Common myeloid progenitor, CD34-positive (primary cell): Measurements from ENCODE around the gene HSBP1L1.
"Not testable (repeated sequence)": the region's sequence is repeated elsewhere in the genome, so short reads cannot be mapped to it uniquely, and the experiment has no call there.

Experiments
- CTCF ChIA-PET: fragments of 350-600 bp; sonication (Branson Sonifier 250); formaldehyde crosslinking; loops from one replicate; lab custom pipeline; 2021; ENCODE audit warnings: antibody characterized with exemption; lab: Charles Lee
- POLR2A ChIA-PET: fragments of 350-600 bp; sonication (Branson Sonifier 250); formaldehyde crosslinking; loops from one replicate; lab custom pipeline; 2021; ENCODE audit warnings: antibody characterized with exemption; lab: Charles Lee
- DNase-seq, 3 donors: peaks; one replicate each; pipeline versions ENCODE4 v3.0.0 to v3.0.0-alpha.2; 2013
- H3K27ac ChIP-seq, 2 experiments: 1 replicate in 1 of 2; 2 replicates in 1 of 2; pipeline ENCODE4 v1.7.0; 2013; ENCODE audit warnings: inconsistent platforms in 2 of 2, low read length in 2 of 2, mild to moderate bottlenecking in 2 of 2, low read depth in 1 of 2, moderate library complexity in 1 of 2; ENCODE audit not compliant: severe bottlenecking in 2 of 2, insufficient read depth in 1 of 2, poor library complexity in 1 of 2
- H3K27me3 ChIP-seq, 5 experiments: replicated peaks in 2 of 5; 1 replicate in 3 of 5; 2 replicates in 2 of 5; pipeline versions ENCODE4 v1.6.1 to v1.7.0; 2013; ENCODE audit warnings: low read length in 4 of 5, mild to moderate bottlenecking in 2 of 5, moderate library complexity in 2 of 5, inconsistent platforms in 1 of 5; ENCODE audit not compliant: insufficient read depth in 5 of 5, control insufficient read depth in 4 of 5
- H3K36me3 ChIP-seq, 4 experiments: 1 replicate in 2 of 4; 2 replicates in 2 of 4; pipeline versions ENCODE4 v1.6.1 to v1.7.0; 2013; ENCODE audit warnings: low read length in 3 of 4, control low read depth in 1 of 4, mild to moderate bottlenecking in 1 of 4; ENCODE audit not compliant: control insufficient read depth in 4 of 4, insufficient read depth in 4 of 4
- H3K4me1 ChIP-seq, 4 experiments: 1 replicate in 3 of 4; 2 replicates in 1 of 4; pipeline versions ENCODE4 v1.6.1 to v1.7.1; 2013; ENCODE audit warnings: low read length in 3 of 4, mild to moderate bottlenecking in 3 of 4, control low read depth in 1 of 4, inconsistent platforms in 1 of 4, moderate library complexity in 1 of 4; ENCODE audit not compliant: control insufficient read depth in 4 of 4, insufficient read depth in 4 of 4; ENCODE audit errors: control extremely low read depth in 1 of 4
- H3K4me3 ChIP-seq, 7 experiments: 1 replicate in 4 of 7; 2 replicates in 3 of 7; pipeline versions ENCODE4 v1.5.1 to v1.7.0; 2013; ENCODE audit warnings: mild to moderate bottlenecking in 7 of 7, low read length in 6 of 7, moderate library complexity in 6 of 7, inconsistent platforms in 2 of 7, low read depth in 2 of 7, control low read depth in 1 of 7; ENCODE audit not compliant: insufficient read depth in 4 of 7, control insufficient read depth in 1 of 7; ENCODE audit errors: extremely low read depth in 1 of 7
- H3K9me3 ChIP-seq, 5 experiments: 1 replicate in 4 of 5; 2 replicates in 1 of 5; pipeline versions ENCODE4 v1.6.1 to v1.7.1; 2013; ENCODE audit warnings: low read length in 4 of 5, mild to moderate bottlenecking in 2 of 5, inconsistent platforms in 1 of 5, low read depth in 1 of 5, moderate library complexity in 1 of 5; ENCODE audit not compliant: control insufficient read depth in 4 of 5, insufficient read depth in 2 of 5; ENCODE audit errors: control extremely low read depth in 1 of 5
- WGBS: methylation state at CpG from one replicate; pipeline ENCODE4 v1.1.5; 2013; ENCODE audit not compliant: insufficient coverage; 5-methylcytosine and 5-hydroxymethylcytosine counted together

HSBP1L1 gene

DNA sequence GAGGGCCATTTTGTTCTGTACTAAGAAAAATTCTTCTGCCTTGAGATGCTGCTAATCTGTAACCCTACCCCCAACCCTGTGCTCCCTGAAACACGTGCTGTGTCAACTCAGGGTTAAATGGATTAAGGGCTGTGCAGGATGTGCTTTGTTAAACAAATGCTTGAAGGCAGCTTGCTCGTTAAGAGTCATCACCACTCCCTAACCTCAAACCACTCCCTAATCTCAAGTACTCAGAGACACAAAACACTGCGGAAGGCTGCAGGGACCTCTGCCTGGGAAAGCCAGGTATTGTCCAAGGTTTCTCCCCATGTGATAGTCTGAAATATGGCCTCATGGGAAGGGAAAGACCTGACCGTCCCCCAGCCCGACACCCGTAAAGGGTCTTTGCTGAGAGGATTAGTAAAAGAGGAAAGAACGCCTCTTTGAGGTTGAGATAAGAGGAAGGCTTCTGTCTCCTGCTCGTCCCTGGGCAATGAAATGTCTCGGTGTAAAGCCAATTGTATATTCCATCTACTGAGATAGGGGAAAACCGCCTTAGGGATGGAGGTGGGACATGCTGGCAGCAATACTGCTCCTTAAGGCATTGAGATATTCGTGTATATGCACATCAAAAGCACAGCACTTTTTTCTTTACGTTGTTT lies 4.2 kb upstream of the HSBP1L1 start:
- CTCF ChIA-PET = interaction anchor here (1.0 kb wide), 1 partner anchor 14 kb away, joined by 3 read pairs; no protein-coding TSS in a partner anchor
- H3K27ac ChIP-seq, H3K36me3 ChIP-seq, POLR2A ChIA-PET, H3K4me3 ChIP-seq, H3K27me3 ChIP-seq, H3K9me3 ChIP-seq: not testable (repeated sequence)
- H3K4me1 ChIP-seq = peaks cover 2 to 39% (median 17%) of the 10 kb centered on the region in 4 experiments
- 45% methylated on average over 8 of the region's 12 CpGs for WGBS
- DNase-seq = peak in 1 of 3 donors; percentile 56

DNA sequence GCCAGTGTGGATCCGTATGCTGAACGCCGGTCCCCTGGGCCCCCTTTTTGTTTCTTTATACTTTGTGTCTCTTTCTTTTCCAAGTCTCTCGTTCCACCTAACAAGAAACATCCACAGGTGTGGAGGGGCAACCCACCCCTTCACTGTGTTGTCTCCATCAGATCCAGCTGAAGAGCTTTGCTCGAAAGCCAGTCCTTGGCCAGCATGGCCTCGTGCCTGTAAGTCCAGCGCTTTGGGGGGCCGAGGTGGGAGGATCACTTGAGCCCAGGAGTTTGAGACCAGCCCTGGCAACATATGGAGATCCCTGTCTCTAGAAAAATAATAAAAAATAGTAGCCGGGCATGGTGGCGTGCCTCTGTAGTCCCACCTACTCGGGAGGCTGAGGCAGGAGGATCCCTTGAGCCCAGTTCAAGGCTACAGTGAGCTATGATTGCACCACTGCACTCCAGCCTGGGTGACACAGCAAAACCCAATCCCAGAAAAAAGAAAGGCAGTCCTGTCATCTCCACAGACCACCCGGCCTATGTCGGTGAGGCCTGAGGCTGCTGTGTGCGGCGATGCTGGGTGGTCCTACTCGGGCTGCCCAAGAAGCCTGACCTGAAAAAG lies 3.4 kb upstream of the HSBP1L1 start:
- Histone ChIP-seq H3K4me1 (peaks cover 2 to 43% (median 21%) of the 10 kb centered on the region in 4 experiments), H3K4me3 (no peak overlapping the region), H3K36me3 (no peaks in the 10 kb centered on the region), H3K27me3 (peaks cover 0 to 2% (median 0%) of the 10 kb centered on the region in 5 experiments), H3K27ac (no peak overlapping the region), H3K9me3 (no peaks in the 10 kb centered on the region)
- POLR2A ChIA-PET = interaction anchor here (0.6 kb wide), 1 partner anchor 106 kb away, joined by 3 read pairs; no protein-coding TSS in a partner anchor
- CTCF ChIA-PET = interaction anchor here (1.1 to 1.6 kb wide), 5 partner anchors 10 to 582 kb away, joined by 3 to 5 read pairs (median 4); partner anchors contain the start of gene SLC66A2
- DNase-seq = no peak
- WGBS = 96% methylated on average over 15 of the region's 16 CpGs

DNA sequence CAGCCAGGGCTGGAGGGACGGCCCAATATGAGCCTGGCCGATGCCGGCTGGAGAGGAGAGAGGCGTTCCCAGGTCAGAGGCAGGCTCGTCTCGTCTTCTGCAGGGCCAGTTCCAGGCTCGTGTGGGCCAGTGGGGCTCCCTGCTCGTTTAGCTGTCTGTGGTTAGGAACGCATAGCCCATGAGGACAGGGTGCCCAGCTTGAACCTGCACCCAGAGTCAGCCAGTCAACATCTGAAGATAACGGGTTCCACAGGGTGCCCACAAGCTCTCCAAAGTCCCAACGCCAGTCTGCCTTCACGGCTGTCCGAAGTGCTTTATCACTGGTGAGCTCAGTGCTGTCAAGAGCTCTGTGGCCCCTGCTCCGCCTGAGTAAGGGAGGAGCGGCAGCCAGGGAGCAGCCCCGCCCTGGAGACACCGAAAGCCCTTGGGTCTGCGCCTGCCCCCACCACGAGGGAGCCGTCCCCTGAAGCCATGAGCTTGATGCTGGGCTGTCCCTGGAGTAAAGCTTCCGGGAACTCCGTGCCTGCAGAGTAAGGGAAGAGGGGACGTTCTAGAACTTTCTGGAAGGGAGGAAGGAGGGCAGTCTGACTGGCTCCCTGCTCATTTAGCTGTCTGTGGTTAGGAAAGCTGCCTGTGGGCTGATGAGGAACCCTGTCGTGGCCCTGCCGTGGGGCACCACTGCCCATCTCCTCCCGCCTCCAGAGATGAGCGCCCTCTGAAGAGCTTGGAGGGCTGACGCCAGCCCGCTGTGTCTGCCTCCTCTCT lies 2.7 kb upstream of the HSBP1L1 start:
- CTCF ChIA-PET = interaction anchor here (1.1 to 1.6 kb wide), 5 partner anchors 10 to 583 kb away, joined by 3 to 5 read pairs (median 4); partner anchors contain the start of gene SLC66A2
- Histone ChIP-seq H3K27ac (no peak overlapping the region), H3K9me3 (no peaks in the 10 kb centered on the region), H3K4me3 (no peak overlapping the region), H3K4me1 (peaks cover 2 to 43% (median 21%) of the 10 kb centered on the region in 4 experiments), H3K27me3 (peaks cover 0 to 2% (median 0%) of the 10 kb centered on the region in 5 experiments), H3K36me3 (no peaks in the 10 kb centered on the region)
- DNase-seq = peak in 1 of 3 donors; percentile 45
- POLR2A ChIA-PET = interaction anchor here (0.6 to 1.0 kb wide), 2 partner anchors 10 to 107 kb away, joined by 3 read pairs; partner anchors contain the start of gene SLC66A2
- 86% methylated on average over 25 of the region's 29 CpGs for WGBS

DNA sequence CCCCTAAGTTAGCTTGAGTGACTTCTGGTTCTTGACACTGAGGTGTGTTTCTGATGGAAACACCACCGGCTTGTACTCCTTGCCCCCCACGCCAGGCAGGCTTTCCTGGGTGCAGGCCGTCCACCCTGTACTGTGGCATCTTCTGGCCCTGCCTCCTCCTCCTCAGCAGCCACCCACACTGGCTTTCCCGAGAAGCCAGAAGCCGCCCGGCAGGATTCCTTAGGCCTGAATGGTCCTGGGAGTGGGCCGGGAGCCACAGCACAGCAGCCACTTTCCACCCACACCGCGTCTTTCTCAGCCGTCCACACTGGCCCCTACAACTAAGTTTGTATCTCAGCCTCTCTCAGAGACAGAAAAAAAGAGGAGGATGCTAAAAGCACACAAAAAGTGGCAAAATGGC lies 2.1 kb upstream of the HSBP1L1 start:
- no peak for DNase-seq
- H3K9me3 ChIP-seq = no peaks in the 10 kb centered on the region
- no peak overlapping the region for H3K4me3 ChIP-seq
- ChIA-PET CTCF (interaction anchor here (1.1 to 1.7 kb wide), 6 partner anchors 11 to 584 kb away, joined by 3 to 5 read pairs (median 4); partner anchors contain the start of gene SLC66A2), POLR2A (interaction anchor here (1.0 kb wide), 1 partner anchor 11 kb away, joined by 3 read pairs; the partner anchor contains the start of gene SLC66A2)
- WGBS = 88% methylated on average over 10 of the region's 10 CpGs
- H3K27ac ChIP-seq = no peak overlapping the region
- no peaks in the 10 kb centered on the region for H3K36me3 ChIP-seq
- peaks cover 2 to 43% (median 21%) of the 10 kb centered on the region in 4 experiments for H3K4me1 ChIP-seq
- peaks cover 0 to 2% (median 0%) of the 10 kb centered on the region in 5 experiments for H3K27me3 ChIP-seq

DNA sequence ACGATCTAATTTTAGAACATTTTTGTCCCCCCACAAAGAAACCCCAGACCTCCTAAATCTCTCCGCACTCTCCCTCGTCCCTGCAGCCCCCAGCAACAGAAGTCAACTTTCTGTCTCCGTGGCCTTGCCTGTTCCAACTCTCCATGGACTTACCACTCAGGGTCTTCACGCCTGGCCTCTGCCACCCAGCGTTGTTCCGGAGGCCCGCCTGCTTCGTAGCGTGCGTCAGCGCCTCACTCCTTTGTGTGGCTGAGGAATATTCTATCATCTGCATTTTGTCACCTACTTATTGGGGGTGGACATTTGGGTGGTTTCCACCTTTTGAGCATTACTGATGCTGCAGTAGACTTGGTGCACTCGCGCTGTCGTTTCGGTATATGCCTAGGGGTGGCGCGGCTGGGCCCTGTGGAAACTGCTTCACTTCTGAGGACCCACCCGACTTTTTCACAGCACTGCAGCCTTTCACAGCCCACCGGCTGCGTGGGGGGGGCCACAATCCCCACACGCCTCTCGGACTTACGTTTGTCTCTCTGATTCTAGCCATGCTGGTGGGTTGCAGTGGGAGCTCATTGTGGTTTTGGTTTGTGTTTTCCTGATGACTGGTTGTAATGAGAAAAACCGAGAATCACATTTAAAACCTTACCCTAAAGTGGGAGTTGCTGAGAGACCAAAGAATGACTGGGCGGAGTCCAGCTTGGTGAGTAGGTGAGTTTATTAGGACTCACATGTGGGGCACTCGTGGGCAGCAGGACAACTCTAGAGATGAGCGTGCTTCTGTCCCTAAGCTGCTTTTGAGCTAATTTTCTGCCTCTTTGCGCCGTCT lies 1.4 kb upstream of the HSBP1L1 start:
- H3K27me3 ChIP-seq = peaks cover 0 to 2% (median 0%) of the 10 kb centered on the region in 5 experiments
- ChIA-PET CTCF (interaction anchor here (1.0 to 1.7 kb wide), 2 partner anchors 10 to 25 kb away, joined by 3 to 5 read pairs; no protein-coding TSS in a partner anchor), POLR2A (interaction anchor here (1.1 to 1.8 kb wide), 2 partner anchors 10 to 12 kb away, joined by 3 to 5 read pairs; partner anchors contain the start of gene SLC66A2)
- no peaks in the 10 kb centered on the region for H3K9me3 ChIP-seq
- WGBS = 94% methylated on average over 23 of the region's 30 CpGs
- H3K36me3 ChIP-seq = peaks cover 0 to 5% (median 4%) of the 10 kb centered on the region in 4 experiments
- peaks cover 2 to 43% (median 21%) of the 10 kb centered on the region in 4 experiments for H3K4me1 ChIP-seq
- H3K27ac ChIP-seq = no peak overlapping the region
- DNase-seq = peak in 1 of 3 donors; percentile 30
- no peak overlapping the region for H3K4me3 ChIP-seq
